Thyroid gland (tissue), 4 donors: ENCODE data around the gene CELF5.
A peak's percentile ranks its signal among the peaks of the same experiment; 100 is the strongest.

Experiments
- POLR2A ChIP-seq, 2 donors: fragments of 450-650 bp; IDR thresholded peaks; one replicate each; pipeline ENCODE4 v1.6.1; 2017; ENCODE audit warnings: antibody characterized with exemption in 2 of 2, mild to moderate bottlenecking in 2 of 2, moderate library complexity in 1 of 2
- TF ChIP-seq, protein P1 (sequence below), 6 experiments: fragments of 200-600 bp in 3 of 6; fragments of 450-650 bp in 3 of 6; sonication (generic) in 3 of 6; IDR thresholded peaks; one replicate each; pipeline ENCODE4 v1.5.1; 2016 to 2019; ENCODE audit warnings: antibody characterized with exemption in 6 of 6, mild to moderate bottlenecking in 2 of 6, inconsistent platforms in 1 of 6, moderate library complexity in 1 of 6

DNA sequence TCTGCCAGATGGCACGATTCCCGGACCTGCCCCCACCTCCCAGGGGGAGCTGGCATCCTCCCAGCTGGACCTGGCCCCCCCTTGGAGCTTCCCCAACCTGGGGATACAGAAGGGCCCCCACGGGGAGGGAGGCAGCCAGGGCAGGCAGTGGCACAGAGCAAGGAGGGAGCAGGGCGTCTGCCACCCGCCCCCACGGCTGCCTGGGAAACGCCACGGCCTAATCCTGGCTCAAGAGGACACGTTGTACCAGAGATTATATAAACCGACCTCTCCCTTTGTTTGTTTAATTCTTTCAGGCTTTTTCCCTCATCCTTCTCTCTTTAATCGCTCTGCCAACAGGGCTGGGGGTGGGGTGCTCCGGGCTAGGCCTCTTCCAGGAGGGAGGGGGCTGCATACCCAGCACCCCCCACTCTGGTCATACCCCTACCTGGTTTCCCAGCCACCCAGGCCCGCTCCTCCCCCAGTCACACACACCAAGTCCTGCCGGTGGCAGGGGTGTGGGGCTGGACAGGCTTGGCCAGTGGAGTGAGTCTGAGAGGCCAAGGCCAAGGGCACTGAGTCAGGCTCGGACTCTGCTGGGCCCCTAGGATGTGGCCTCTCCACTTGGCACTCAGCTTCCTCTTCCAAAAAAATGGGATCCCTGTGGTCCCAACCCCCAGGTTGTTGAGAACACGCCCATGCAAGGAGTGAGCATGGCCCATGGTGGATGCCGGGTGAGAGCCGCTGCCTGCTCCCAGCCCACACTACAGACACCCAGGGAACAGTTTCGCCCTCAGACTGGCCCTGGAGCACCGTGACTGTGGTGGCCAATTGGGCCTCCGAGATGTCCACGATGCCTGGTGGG, 112.4 kb downstream of the CELF5 start:
- TF ChIP-seq, protein P1, sequence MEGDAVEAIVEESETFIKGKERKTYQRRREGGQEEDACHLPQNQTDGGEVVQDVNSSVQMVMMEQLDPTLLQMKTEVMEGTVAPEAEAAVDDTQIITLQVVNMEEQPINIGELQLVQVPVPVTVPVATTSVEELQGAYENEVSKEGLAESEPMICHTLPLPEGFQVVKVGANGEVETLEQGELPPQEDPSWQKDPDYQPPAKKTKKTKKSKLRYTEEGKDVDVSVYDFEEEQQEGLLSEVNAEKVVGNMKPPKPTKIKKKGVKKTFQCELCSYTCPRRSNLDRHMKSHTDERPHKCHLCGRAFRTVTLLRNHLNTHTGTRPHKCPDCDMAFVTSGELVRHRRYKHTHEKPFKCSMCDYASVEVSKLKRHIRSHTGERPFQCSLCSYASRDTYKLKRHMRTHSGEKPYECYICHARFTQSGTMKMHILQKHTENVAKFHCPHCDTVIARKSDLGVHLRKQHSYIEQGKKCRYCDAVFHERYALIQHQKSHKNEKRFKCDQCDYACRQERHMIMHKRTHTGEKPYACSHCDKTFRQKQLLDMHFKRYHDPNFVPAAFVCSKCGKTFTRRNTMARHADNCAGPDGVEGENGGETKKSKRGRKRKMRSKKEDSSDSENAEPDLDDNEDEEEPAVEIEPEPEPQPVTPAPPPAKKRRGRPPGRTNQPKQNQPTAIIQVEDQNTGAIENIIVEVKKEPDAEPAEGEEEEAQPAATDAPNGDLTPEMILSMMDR (IDR thresholded peaks at IDR 0.05), result peak in 1 of 6 experiments; percentile 10
- TF ChIP-seq POLR2A (IDR thresholded peaks at IDR 0.05), result peak in 1 of 2 donors; percentile 62
